GM21619 (cell line): ENCODE results near the gene GNPNAT1.
A peak's percentile ranks its signal among the peaks of the same experiment; 100 is the strongest.

Source experiments
- ATAC-seq: cut with Tn5 transposase; IDR thresholded peaks from one replicate; pipeline ENCODE4 v1.9.1; 2021; ENCODE audit not compliant: unreplicated experiment

GNPNAT1 gene

DNA sequence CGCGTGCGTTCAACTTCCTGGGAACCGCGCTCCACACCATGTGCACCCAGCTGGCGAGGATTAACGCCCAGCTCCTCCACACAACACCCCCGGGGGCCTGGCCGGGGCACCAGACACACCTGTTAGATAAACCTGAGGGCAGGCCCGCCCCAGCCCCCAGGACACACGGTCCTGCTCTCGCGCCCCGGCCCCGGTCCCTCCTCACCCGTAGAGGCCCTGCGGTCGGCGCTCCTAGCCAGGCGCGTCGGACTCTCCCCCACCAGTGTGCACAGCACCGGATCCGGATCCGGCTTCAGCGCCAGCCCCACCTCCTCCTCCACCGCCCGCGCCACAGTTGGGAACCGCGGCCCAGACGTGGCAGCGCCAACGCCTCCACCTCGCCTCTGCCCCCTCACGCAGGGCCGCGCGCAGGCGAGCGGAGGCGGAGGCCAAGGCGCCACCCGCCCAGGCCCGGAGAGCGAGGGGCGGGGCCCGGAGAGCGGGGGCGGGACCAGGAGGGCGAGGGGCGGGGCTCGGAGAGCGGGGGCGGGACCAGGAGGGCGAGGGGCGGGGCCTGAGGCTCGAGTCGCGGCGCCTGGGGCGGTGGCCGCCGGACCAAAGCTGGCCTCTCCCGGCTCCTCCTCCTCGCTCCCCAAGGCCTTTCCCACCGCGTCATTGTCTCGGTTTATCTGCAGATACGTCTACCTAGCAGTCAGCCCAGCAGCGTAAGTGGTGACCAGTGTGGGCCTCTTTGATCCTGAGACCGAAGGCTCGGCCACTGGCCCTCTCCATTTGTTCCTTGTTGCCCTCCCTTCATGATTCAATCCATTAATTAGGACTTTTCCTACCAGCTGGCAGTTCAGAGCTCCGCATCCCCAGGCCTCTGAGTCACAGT, at the start of gene GNPNAT1:
Gene GNPNAT1, minus strand, starts transcription at position 385 of the 874 bp plus-strand sequence. CDS start 6,957 bp downstream, outside the sequence.
- ATAC-seq: peak; percentile 88

DNA sequence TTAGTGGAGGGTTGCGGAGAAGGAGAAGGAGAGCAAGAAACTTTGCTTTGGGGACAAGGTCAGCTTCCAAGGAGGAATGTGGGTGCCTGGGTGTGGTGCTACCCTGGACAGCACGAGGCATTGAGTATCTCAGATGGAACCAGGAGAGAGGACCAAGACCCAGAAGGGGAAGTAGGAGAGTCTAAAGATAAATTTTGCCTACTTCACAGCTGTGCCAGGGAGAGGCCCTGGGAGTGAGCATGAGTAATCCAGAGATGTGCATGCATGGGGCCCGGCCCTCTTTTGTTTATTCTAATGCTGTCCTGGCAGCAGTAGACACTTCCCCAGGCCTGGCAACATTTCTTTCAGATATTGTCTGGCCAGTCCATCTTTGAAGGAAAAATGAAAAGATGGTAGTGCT, 49.5 kb upstream of the GNPNAT1 start:
- peak; percentile 67 for ATAC-seq

DNA sequence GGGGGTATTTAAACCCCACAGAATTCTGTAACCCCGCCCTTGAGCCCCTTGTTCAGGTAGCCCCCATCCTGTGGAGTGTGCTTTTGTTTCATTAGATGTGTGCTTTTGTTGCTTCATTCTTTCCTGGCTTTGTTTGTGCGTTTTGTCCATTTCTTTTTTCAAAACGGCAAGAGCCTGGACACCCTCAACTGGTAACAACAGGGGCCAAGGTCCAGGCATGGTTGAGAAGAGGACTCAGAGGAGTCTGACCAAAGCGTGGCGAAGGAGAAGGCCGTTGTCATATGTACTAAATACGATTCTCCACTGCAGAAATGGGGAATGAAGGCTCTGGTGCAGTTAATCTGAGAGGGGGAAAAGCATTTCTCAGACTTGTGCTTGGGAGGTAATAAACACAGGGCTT, 46.0 kb upstream of the GNPNAT1 start:
- no peak for ATAC-seq

DNA sequence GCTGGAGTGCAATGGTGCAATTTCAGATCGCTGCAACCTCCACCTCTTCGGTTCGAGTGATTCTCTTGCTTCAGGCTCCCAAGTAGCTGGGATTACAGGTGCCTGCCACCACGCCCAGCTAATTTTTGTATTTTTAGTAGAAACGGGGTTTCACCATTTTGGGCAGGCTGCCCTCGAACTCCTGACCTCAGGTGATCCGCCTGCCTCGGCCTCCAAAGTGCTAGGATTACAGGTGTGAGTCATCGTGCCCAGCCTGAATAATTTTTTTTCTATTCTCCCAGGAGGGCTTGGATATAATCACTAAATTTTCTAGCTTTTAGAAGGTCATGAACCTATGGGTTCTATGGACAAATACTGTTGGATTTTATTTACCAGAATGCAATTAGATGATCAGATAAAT, 44.7 kb upstream of the GNPNAT1 start:
- no peak for ATAC-seq

DNA sequence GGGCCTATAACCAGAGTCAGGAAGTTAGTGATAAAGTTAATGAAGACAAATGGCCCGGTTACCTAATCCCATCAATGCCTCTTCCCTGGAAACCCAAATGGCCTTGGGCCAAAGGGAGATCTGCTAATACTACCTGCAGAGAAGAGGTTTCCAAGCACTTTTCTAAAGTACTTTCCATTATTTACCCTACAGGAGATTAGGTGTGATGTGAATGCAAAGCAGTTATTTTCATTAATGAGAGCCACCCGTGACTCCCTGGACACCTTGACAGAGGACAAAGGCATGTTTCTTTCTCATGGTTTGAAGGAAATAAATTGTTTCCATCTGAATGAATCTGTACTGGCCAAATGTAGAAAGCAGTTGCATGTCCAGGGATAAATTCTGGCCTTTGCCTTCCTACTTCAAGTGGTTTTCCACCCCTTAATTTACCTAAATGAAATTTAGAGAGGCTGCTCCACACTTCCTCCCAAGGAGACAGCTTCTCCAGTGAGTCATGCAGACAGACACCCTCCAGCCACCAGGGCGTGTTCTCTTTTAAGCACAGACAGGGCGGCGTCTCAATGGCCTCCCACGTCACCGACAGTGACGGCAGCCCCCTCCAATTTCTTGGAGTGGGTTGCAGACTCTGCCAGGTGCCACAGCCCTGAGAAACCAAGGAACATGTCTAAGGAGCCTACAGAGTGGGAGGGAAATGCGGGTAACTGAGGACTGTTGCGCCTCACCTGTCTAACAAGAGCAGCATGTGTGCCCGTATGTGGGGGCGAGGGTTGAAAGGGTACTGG, 43.9 kb upstream of the GNPNAT1 start:
- no peak for ATAC-seq

DNA sequence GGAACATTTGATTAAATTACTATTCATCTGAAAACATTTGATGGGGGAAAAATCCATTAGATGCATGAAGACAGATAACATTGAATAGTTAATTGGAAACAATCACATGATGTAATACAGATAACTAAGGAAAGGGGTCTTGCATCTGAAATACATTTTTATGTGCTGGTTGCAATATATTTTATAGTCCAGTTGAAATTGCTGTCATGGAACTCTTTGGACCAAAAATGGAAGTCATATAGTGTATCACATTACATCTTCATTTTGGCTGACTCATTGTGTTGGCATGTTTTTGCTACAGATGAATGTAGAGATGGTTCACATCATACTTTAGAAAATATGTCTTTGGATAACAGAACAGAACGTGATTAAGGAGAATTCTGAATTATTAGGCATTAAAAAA, 43.0 kb upstream of the GNPNAT1 start:
- no peak for ATAC-seq

DNA sequence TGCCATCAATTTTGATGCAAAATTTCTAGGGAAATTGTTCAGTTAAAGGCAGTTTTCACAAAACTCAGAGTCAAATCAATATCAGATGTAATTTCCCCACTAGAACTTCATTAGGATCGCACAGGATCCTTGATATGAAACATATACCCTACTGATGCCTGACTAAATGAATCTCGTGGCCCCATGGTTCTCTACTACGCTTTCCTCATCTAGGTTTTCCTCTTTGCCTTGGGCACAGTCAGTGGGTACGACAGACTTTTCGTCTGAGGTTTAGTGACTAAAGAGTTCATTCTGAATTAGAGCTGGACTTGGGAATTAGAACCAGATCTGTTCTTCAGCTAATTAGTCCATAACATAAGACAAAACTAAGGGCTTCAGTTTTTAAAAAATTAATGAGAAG, 42.5 kb upstream of the GNPNAT1 start:
- ATAC-seq: no peak

DNA sequence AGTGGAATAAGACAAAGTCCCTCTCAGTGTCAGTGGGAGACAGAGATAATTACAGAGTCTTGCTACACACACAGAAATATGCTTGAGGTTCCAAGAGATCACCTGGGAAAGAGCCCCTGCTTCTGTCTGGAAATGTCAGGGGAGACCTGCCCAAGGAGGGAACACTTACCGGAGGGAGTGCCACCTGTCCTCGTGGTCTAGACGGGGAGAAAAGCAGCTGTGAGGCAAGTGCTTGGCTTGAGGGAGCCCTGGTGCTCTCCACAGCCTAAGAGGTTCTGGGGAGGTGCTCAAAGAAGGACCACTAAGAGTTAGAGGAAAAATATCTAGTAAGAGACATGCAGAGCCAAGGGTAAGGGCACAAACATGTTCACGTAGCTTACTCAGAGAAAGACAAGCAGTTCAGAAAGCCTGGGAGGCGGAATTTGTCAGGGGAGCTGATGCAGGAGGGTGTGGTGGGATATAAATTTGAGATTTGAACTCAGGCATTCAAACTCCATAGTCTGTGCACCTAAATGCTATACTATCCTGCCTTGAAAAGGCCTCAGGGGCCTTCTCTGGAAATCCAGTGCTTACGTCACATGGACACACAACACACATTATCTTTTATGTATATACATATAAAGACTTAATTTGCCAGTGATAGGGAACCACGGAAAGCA, 38.2 kb upstream of the GNPNAT1 start:
- ATAC-seq: no peak

DNA sequence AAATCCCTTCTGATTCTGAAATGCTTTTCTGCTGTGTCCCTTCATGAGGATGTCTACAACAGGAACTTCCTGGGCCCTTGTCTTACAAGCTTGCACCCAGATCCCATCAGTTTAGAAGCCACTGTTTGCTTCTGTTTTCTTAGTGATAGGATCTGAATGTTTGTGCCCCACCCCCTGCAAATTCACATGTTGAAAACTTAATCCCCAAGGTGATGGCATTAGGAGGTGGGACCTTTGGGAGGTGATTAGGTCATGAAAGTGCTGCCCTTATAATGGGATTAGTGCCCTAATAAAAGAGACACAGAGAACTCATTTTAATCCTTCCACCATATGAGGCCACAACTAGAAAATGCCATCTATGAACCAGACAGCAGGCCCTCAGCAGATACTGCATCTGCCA, 36.0 kb upstream of the GNPNAT1 start:
- ATAC-seq: no peak

DNA sequence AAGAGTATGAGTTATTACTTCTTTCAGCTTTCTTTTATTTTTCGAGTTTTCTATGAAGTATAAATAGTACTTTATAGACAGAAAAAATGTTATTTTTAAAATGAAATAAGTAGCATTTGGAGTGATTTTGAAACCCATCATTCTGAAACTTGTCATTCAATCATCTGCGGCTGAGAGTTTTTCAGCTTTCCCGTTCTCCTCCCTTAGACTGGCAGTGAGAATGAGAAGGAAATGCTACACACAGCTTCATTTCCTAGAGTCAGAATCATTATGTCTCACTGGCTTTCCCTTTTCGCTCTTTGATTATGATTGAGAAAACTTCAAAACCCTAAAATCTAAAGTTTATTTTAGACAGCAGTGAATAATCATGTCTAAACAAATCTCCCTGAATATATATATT, 33.7 kb upstream of the GNPNAT1 start:
- ATAC-seq: no peak

DNA sequence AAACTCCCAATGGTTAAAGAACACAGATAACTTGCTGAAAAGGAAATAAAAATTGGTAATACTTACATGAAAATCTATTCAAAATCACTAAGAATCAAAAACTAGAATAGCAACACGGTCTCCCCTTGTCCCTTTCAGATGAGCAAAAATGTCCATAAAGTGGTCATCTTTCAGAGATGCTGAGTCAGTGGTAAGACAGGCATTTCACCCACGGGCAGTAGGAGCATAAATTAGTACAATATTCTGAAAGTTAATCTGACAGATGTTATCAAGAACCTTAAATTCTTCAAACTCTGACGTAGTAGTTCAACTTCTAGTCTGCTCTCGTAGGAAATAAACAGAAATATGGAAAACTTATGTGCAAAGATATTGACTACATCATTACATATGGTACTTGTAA, 33.1 kb upstream of the GNPNAT1 start:
- ATAC-seq: no peak

DNA sequence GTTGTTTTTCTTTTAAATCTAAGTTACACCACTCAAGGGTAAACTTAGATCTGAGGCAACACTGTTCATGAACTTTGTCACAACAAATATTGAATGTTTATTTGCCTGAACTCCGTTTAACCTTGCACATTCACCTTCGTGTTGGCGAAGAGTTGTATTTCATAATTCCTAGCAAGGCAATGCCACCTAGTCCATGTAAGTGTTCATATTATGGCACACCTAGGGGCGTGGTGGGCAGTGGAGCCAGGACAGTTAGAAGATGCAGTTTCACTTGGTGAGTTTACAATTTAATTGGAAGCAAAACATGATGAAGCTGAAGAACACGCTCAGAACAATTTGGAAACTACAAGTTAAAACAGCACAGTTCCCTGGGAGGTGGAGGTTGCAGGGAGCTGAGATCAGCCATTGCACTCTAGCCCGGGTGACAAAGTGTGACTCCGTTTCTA, 30.4 kb upstream of the GNPNAT1 start:
- ATAC-seq: no peak

DNA sequence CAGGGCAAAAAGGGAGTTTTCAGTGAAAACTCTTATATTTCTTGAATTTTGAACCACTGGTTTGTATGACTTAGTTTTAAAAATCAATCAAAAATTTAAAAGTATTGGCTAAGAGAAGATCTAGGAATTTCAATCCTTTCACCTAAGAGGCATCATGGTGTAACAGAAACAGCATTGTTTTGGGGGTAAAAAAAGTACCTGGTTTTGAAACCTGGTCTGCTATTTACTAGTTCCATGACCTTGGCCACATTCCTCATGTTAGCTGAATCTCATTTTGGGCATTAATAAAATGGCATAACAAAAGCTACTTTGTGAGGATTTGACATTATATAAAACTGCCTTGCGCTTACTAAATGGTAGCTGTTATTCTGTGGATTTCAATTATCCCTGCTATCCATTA, 16.7 kb upstream of the GNPNAT1 start:
- no peak for ATAC-seq

DNA sequence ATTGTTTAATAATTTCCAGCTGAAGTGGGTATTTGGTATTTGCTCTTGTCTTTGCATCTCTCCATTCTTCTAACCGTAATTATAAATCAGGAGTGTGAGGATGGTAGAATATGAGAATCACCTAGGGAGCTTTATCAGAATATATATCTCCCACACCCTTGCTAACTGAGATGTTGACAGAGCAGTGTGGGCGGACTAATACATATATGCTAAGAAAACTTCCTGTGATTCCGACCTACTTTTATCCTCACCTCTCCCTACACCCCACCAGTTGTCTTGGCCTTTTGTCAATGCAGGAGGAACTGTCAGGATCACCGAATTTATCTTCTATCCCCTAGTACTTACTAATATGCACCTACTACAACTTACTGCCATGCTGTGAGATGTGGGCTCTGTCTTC, 14.7 kb upstream of the GNPNAT1 start:
- no peak for ATAC-seq

DNA sequence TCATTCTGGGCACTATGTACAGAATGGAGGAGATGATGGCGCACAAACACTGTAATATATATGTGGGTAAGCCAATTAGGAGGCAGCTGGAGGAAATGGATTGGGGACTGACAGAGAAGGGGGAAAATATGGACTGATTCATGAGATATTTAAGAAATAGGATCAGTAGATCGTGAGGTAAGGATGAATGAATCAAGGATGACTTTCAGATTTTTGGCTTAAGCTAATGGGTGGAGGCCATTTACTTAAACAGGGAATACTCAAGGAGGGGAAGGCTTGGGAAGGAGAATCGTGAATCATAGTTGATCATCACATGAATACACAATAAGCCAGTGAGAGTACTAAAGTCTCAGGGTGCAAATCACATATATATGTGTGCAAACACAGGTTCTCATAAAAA, 11.2 kb upstream of the GNPNAT1 start:
- no peak for ATAC-seq

DNA sequence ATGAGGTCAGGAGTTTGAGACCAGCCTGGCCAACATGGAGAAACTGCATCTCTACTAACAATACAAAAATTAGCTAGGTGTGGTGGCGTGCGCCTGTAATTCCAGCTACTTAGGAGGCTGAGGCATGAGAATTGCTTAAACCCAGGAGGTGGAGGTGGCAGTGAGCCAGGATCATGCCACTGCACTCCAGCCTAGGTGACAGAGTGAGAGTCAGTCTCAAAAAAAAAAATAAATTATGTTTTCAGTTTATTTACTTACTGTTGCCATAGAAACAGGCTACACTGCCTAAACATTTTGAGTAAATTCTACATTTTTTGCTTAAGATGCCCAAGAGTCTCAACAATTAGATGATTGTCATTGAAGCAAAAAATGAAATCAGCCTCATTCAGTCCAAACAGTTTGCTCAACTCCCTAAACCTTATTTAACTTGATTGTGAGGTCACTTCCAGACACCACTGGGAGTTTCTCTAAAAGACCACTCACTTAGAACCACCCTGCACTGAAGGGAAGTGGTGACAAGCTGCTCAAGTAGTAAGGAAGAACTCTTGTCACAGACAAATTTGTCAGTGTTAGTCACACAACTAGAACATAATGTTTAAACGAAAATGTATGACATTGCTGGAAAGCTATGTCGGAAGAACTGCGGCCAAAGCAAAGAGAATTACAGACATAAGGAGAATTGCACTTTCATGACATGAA, 9.8 kb upstream of the GNPNAT1 start:
- no peak for ATAC-seq

DNA sequence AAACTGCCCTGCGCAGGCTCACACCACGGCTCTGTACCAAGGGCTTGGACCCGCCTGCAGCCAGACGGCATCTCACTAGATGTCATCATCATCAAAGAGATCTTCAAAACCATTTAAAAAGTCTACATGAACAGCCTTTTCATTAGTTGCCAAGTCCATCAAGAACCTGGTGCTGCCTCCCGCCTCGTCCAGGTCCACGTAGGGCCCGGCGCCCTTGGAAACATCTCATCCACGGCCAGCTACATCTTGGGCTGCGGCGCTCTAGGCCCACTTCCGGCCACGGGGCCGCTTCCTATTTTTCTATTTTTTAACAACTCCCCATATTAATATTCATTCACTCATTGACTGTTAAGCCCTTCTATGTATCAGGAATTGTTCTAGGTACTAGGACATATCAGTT, 7.4 kb upstream of the GNPNAT1 start:
- ATAC-seq: no peak

DNA sequence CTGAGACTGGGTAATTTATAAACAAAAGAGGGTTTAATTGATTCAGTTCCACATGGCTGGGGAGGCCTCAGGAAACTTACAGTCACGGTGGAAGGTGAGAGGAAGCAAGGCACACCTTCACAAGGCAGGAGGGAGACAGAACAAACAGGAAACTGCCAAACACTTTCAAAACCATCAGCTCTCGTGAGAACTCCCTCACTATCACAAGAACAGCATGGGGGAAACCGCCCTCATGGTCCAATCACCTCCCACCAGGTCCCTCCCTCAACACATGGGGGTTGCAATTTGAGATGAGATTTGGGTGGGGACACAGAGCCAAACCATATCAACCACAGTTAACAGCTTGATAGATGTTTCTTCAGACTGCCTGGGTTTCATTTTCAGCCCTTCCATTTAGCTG, 6.2 kb upstream of the GNPNAT1 start:
- no peak for ATAC-seq

DNA sequence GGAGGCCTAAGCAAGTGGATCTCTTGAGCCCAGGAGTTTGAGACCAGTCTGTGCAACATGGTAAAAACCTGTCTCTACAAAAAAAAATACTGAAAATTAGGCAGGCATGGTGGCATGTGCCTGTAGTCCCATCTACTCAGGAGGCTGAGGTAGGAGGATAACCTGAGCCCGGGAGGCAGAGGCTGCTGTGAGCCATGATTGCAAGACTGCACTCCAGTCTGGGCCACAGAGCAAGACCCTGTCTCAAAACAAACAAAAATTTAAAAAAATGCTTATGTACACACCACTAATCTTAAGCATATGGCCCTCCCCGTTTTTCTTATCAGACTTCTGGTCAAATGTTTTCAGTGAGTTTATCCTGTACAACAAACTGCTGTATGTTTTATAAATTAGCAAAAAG, 1.7 kb upstream of the GNPNAT1 start:
- ATAC-seq: no peak

DNA sequence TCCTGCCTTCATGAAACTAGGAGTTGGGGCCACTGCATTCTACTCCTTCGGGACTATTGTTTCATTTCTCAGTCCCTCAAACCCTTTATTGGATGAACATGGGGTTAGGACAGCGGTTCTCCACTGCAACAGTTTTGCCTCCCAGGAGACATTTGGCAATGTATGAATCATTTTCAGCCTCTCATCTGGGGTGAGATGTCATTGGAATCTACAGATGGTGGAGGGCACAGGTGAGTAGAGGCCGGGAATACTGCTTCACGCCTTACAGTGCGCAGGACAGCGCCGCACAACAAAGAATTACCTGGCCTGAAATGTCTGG, 649 bp upstream of the GNPNAT1 start:
- ATAC-seq: no peak

DNA sequence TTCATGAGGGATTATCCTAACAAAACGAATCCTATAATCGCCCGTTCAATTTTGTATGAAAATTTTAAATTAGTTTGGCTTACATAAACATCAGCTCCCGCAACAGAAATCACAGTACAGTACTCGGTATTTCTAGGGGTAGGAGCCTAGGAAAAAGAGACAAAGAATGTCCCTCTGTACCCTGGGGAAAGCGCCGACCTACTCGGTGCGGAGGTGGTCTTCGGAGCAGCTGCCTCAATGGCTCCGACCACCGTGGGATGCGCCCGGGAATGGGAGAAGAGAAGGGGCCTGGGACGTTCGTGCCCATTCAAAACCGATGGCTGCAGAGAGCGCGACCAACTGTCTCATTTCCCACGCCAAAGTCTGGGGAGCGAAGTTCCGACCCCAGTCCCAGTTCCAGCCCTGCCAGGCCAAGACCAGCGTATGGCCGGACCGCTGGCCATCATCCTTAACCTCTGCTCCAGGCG, 618 bp downstream of the GNPNAT1 start:
- ATAC-seq: no peak
